ENCODE data around the gene AREG. TPM values are rescaled to one million over a fixed set of nuclear protein-coding genes. Genes with fewer than 3 reads are reported as not detected.

AREG gene
- total RNA-seq, 2 experiments from 2014 or later: not detected

DNA sequence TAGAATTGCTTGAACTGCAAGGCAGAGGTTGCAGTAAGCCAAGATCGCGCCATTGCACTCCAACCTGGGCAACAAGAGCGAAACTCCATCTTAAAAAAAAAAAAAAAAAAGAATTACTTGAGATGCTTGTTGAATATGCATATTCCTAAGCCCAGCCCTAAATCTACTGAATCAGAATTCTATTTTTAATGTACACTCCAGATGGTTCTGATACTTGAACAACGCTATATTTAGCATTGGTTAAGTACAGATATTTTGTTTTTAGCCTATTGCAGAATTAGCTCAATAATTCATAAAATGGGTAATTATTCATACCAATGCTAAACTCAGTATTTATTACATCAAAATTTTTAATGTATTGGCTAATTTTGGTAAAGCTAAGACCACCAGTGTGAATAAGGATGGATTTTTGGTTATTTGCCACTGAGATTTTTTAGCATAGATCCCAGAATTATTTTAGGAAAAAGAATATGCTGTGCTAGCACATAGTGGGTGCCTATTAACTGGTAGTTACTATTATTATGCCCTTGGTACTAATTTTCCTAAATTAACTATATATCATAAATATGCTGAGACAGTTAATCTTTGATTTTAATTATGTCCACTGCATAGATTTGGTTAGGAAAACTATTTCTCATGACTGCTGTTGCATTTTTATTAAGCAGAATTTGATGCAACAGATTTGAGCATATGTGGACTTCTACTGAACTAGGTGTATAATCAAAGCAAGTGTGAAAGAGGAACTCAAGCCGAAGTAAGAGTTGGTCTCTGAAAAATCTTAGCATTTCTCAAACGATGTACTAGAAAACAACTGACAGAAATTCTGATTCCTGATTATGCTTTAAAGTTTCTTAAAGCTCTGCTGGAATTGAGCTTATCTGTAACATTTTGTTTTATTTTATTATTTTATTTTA lies 9.2 kb downstream of the AREG start:
- H3K36me3 Mint-ChIP-seq (ENCODE audit: low read depth): no peaks in the 10 kb centered on the region
- no peaks in the 10 kb centered on the region for H3K9me3 Mint-ChIP-seq (ENCODE audit: insufficient read depth)
- no peaks in the 10 kb centered on the region for H3K4me1 Mint-ChIP-seq (ENCODE audit: low read depth)
- CTCF ChIA-PET: no interaction called here
- no peaks in the 10 kb centered on the region for H3K27me3 Mint-ChIP-seq (ENCODE audit: low read depth)
- ATAC-seq (no peak), DNase-seq (no peak)
- H3K4me3 Mint-ChIP-seq: no peak overlapping the region
- no peak overlapping the region for H3K27ac Mint-ChIP-seq
- POLR2A ChIA-PET: no interaction called here

GRCh38 chr4:74455361-74456055 lies 10.6 kb downstream of the AREG start:
- Mint-ChIP-seq H3K4me3 (no peak overlapping the region), H3K27ac (no peak overlapping the region), H3K9me3 (ENCODE audit: insufficient read depth) (peaks cover 8% of the 10 kb centered on the region), H3K36me3 (ENCODE audit: low read depth) (no peaks in the 10 kb centered on the region), H3K4me1 (ENCODE audit: low read depth) (no peaks in the 10 kb centered on the region), H3K27me3 (ENCODE audit: low read depth) (peaks cover 3% of the 10 kb centered on the region)
- ATAC-seq (no peak), DNase-seq (no peak)
- CTCF ChIA-PET: interaction anchor here (0.6 kb wide), 1 partner anchor 10 kb away, joined by 4 read pairs; no protein-coding TSS in a partner anchor
- POLR2A ChIA-PET: no interaction called here

GRCh38 chr4:74456056-74456744 lies 11.3 kb downstream of the AREG start:
- Mint-ChIP-seq H3K27me3 (ENCODE audit: low read depth) (peaks cover 3% of the 10 kb centered on the region), H3K27ac (no peak overlapping the region), H3K4me1 (ENCODE audit: low read depth) (no peaks in the 10 kb centered on the region), H3K36me3 (ENCODE audit: low read depth) (no peaks in the 10 kb centered on the region), H3K4me3 (no peak overlapping the region), H3K9me3 (ENCODE audit: insufficient read depth) (peaks cover 8% of the 10 kb centered on the region)
- DNase-seq: no peak
- ChIA-PET POLR2A (no interaction called here), CTCF (interaction anchor here (0.7 kb wide), 1 partner anchor 11 kb away, joined by 4 read pairs; the partner anchor contains the start of gene AREG)
- no peak for ATAC-seq

GRCh38 chr4:74456849-74457395 lies 12.0 kb downstream of the AREG start:
- DNase-seq: no peak
- no peaks in the 10 kb centered on the region for H3K4me1 Mint-ChIP-seq (ENCODE audit: low read depth)
- POLR2A ChIA-PET: no interaction called here
- peaks cover 3% of the 10 kb centered on the region for H3K27me3 Mint-ChIP-seq (ENCODE audit: low read depth)
- CTCF ChIA-PET: interaction anchor here (0.7 kb wide), 1 partner anchor 12 kb away, joined by 4 read pairs; the partner anchor contains the start of gene AREG
- ATAC-seq: no peak
- peaks cover 8% of the 10 kb centered on the region for H3K9me3 Mint-ChIP-seq (ENCODE audit: insufficient read depth)
- H3K4me3 Mint-ChIP-seq: no peak overlapping the region
- no peaks in the 10 kb centered on the region for H3K36me3 Mint-ChIP-seq (ENCODE audit: low read depth)
- no peak overlapping the region for H3K27ac Mint-ChIP-seq

DNA sequence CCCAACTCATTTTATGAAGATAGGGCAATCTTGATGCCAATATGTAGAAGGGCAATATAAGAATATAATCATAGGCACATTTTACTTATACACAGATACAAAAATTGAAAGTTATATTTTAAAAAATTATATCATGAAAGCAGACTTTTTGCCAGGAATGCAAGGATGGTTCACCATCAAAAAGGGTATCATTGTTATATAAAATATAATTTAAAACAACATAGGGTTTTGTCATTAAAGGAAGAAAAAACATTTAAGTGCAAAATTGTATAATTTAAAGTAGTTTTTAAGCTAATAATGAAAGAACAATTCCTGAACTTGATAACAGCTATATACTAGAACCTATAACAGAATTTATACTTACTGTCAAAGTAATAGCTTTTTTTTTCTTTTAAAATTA lies 15.9 kb downstream of the AREG start:
- CTCF ChIA-PET: interaction anchor here (1.8 kb wide), 1 partner anchor 233 kb away, joined by 3 read pairs; no protein-coding TSS in a partner anchor
- POLR2A ChIA-PET: no interaction called here
- H3K27ac Mint-ChIP-seq: no peak overlapping the region

DNA sequence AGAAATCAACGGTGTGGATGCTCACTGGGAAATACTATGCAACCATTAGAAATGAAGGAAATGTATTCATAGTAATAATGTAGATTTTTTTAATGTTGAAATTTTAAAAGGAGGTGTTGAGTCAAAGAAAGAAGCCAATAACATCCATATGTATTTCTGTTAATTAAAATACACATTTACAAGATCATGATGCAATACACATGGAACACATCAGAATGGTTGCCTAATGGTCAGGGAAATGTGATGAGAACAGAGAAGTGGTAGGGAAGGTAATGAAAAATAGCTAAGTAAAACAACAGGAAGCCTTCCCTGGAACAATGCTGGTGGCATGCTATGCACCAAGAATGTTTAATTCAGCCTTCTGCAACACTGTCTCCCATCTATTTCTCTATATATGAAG lies 18.2 kb downstream of the AREG start:
- CTCF ChIA-PET: no interaction called here
- H3K4me1 Mint-ChIP-seq (ENCODE audit: low read depth): no peaks in the 10 kb centered on the region
- DNase-seq: no peak
- no peaks in the 10 kb centered on the region for H3K36me3 Mint-ChIP-seq (ENCODE audit: low read depth)
- H3K27me3 Mint-ChIP-seq (ENCODE audit: low read depth): peaks cover 11% of the 10 kb centered on the region
- H3K9me3 Mint-ChIP-seq (ENCODE audit: insufficient read depth): peaks cover 8% of the 10 kb centered on the region
- no peak overlapping the region for H3K4me3 Mint-ChIP-seq
- POLR2A ChIA-PET: no interaction called here
- no peak overlapping the region for H3K27ac Mint-ChIP-seq
- no peak for ATAC-seq

More for the DNA sequence above, 15.9 kb downstream of the AREG start:
- Mint-ChIP-seq H3K27me3 (ENCODE audit: low read depth) (peaks cover 11% of the 10 kb centered on the region), H3K9me3 (ENCODE audit: insufficient read depth) (peaks cover 8% of the 10 kb centered on the region), H3K4me1 (ENCODE audit: low read depth) (no peaks in the 10 kb centered on the region), H3K4me3 (no peak overlapping the region), H3K36me3 (ENCODE audit: low read depth) (no peaks in the 10 kb centered on the region)
- no peak for DNase-seq
- no peak for ATAC-seq

- Mint-ChIP-seq H3K4me3 (no peak overlapping the region), H3K4me1 (ENCODE audit: low read depth) (no peaks in the 10 kb centered on the region), H3K27ac (no peak overlapping the region), H3K27me3 (ENCODE audit: low read depth) (peaks cover 11% of the 10 kb centered on the region), H3K9me3 (ENCODE audit: insufficient read depth) (peaks cover 7% of the 10 kb centered on the region), H3K36me3 (ENCODE audit: low read depth) (no peaks in the 10 kb centered on the region)
- DNase-seq (no peak), ATAC-seq (no peak)
- ChIA-PET POLR2A (no interaction called here), CTCF (interaction anchor here (1.4 kb wide), 1 partner anchor 19 kb away, joined by 5 read pairs; the partner anchor contains the start of gene AREG)
Observed at GRCh38 chr4:74464291-74464690, 19.4 kb downstream of the AREG start.

GRCh38 chr4:74466242-74466641 lies 21.3 kb downstream of the AREG start:
- peaks cover 8% of the 10 kb centered on the region for H3K27me3 Mint-ChIP-seq (ENCODE audit: low read depth)
- H3K9me3 Mint-ChIP-seq (ENCODE audit: insufficient read depth): no peaks in the 10 kb centered on the region
- H3K4me3 Mint-ChIP-seq: no peak overlapping the region
- no peak overlapping the region for H3K27ac Mint-ChIP-seq
- no peaks in the 10 kb centered on the region for H3K4me1 Mint-ChIP-seq (ENCODE audit: low read depth)
- no peak for ATAC-seq
- H3K36me3 Mint-ChIP-seq (ENCODE audit: low read depth): no peaks in the 10 kb centered on the region
- DNase-seq: no peak
- ChIA-PET POLR2A (no interaction called here), CTCF (no interaction called here)

GRCh38 chr4:74471264-74471663 lies 26.3 kb downstream of the AREG start:
- Mint-ChIP-seq H3K27ac (no peak overlapping the region), H3K9me3 (ENCODE audit: insufficient read depth) (no peaks in the 10 kb centered on the region), H3K4me3 (no peak overlapping the region), H3K4me1 (ENCODE audit: low read depth) (no peaks in the 10 kb centered on the region), H3K36me3 (ENCODE audit: low read depth) (no peaks in the 10 kb centered on the region), H3K27me3 (ENCODE audit: low read depth) (peaks cover 3% of the 10 kb centered on the region)
- ATAC-seq: no peak
- ChIA-PET CTCF (interaction anchor here (1.3 kb wide), 1 partner anchor 26 kb away, joined by 3 read pairs; the partner anchor contains the start of gene AREG), POLR2A (no interaction called here)
- DNase-seq: no peak

- H3K4me1 Mint-ChIP-seq (ENCODE audit: low read depth): no peaks in the 10 kb centered on the region
- ChIA-PET CTCF (no interaction called here), POLR2A (no interaction called here)
- peaks cover 3% of the 10 kb centered on the region for H3K27me3 Mint-ChIP-seq (ENCODE audit: low read depth)
- ATAC-seq (no peak), DNase-seq (no peak)
- no peak overlapping the region for H3K4me3 Mint-ChIP-seq
- no peak overlapping the region for H3K27ac Mint-ChIP-seq
- no peaks in the 10 kb centered on the region for H3K36me3 Mint-ChIP-seq (ENCODE audit: low read depth)
- no peaks in the 10 kb centered on the region for H3K9me3 Mint-ChIP-seq (ENCODE audit: insufficient read depth)
Observed at GRCh38 chr4:74473155-74473811, 28.3 kb downstream of the AREG start.

GRCh38 chr4:74474345-74475090 lies 29.6 kb downstream of the AREG start:
- Mint-ChIP-seq H3K4me3 (no peak overlapping the region), H3K4me1 (ENCODE audit: low read depth) (no peaks in the 10 kb centered on the region), H3K27me3 (ENCODE audit: low read depth) (peaks cover 5% of the 10 kb centered on the region), H3K27ac (no peak overlapping the region), H3K36me3 (ENCODE audit: low read depth) (no peaks in the 10 kb centered on the region), H3K9me3 (ENCODE audit: insufficient read depth) (no peaks in the 10 kb centered on the region)
- ChIA-PET CTCF (no interaction called here), POLR2A (no interaction called here)
- DNase-seq (no peak), ATAC-seq (no peak)
